ENCODE measurements around the gene NAXD.

GRCh38 chr13:110600980-110601379, 14.4 kb upstream of the NAXD start:
- TF ChIP-seq CTCF (conservative IDR thresholded peaks at IDR 0.05; ENCODE audit: low read length) (no peak), EZH2phosphoT487 (IDR thresholded peaks at IDR 0.05; ENCODE audit: borderline replicate concordance, low read depth, low read length) (no peak)
